ENCODE data around the gene TTC28.

DNA sequence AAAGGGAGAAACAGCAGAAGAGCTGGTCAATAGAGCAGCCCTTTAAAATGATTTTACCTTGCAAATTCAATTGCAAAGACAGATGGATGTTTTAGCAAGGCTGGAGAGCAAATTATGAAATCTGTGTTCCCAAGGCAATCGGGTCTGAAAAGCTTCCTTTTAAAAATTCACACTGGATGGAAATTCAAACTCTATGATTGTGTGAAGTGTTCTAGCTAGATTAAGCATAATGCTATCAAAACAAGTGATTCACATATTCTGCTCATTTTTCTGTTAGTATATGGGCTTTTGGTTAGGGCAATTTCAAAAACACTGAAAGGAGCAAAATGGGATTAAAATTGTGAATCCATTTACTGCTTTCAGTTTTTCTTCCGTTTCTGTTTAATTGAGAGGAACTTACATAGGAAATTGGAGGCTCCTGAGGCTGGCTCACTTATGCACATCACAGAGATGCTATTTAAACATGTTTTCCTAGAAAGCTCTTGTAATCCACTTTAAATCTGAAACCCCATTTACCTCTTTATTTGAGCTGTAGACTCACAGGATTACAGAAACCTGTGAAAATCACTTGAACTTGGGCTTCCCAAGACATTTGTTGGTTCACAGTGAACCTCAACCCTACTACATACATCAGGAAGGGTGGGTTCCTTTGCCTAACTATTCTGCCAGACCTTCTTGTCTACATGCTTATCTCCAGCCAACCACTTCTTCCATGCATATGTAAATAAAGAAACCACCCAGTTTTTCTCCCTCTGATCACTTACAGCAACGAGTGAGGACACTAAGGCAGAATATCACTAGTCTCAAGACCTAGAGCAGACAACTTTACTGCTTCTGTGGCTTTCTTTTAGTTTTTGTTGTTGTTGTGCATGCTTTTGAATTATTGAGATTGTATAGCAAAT lies 558.7 kb downstream of the TTC28 start:
- TF ChIP-seq POLR2A (IDR thresholded peaks at IDR 0.05) (no peak), CTCF (IDR thresholded peaks at IDR 0.05) (no peak)

Data from thyroid gland (tissue), 4 donors.